Liver (tissue), 9 donors: Measurements from ENCODE around the gene USH1G. TPM values are rescaled to one million over a fixed set of nuclear protein-coding genes. Genes with fewer than 3 reads are reported as not detected.

ENCODE experiments used
- DNase-seq: peaks from one replicate; pipeline ENCODE4 v3.0.0-alpha.2; 2017; ENCODE audit warnings: low spot score
- H3K27ac ChIP-seq, 2 donors: one replicate each; pipeline ENCODE4 v1.7.0; 2013; ENCODE audit warnings: inconsistent platforms in 2 of 2, low read length in 2 of 2, control low read depth in 1 of 2, low read depth in 1 of 2, mild to moderate bottlenecking in 1 of 2
- H3K27me3 ChIP-seq, 4 donors: one replicate each; pipeline versions ENCODE4 v1.6.1 to v1.7.0; 2013; ENCODE audit warnings: low read length in 3 of 4, inconsistent platforms in 1 of 4, mild to moderate bottlenecking in 1 of 4, moderate library complexity in 1 of 4; ENCODE audit not compliant: control insufficient read depth in 4 of 4, insufficient read depth in 4 of 4
- H3K36me3 ChIP-seq, 4 donors: one replicate each; pipeline versions ENCODE4 v1.6.1 to v1.7.0; 2013; ENCODE audit warnings: low read length in 3 of 4, mild to moderate bottlenecking in 3 of 4, low read depth in 1 of 4, moderate library complexity in 1 of 4; ENCODE audit not compliant: control insufficient read depth in 4 of 4, insufficient read depth in 3 of 4
- H3K4me1 ChIP-seq, 4 donors: one replicate each; pipeline versions ENCODE4 v1.6.1 to v1.7.0; 2013; ENCODE audit warnings: low read length in 3 of 4, mild to moderate bottlenecking in 3 of 4, moderate library complexity in 1 of 4; ENCODE audit not compliant: control insufficient read depth in 4 of 4, insufficient read depth in 4 of 4
- H3K4me3 ChIP-seq, 3 donors: one replicate each; pipeline versions ENCODE4 v1.6.1 to v1.7.0; 2013; ENCODE audit warnings: low read length in 3 of 3, control low read depth in 1 of 3, low read depth in 1 of 3, mild to moderate bottlenecking in 1 of 3
- H3K9ac ChIP-seq, 2 donors: one replicate each; pipeline ENCODE4 v1.7.0; 2013; ENCODE audit warnings: low read length in 2 of 2, mild to moderate bottlenecking in 2 of 2, moderate library complexity in 2 of 2, control low read depth in 1 of 2, low read depth in 1 of 2
- H3K9me3 ChIP-seq, 4 donors: one replicate each; pipeline versions ENCODE4 v1.6.1 to v1.7.0; 2013; ENCODE audit warnings: low read length in 3 of 4; ENCODE audit not compliant: control insufficient read depth in 4 of 4
- ATF3 ChIP-seq: IDR thresholded peaks from 2 replicates; pipeline ENCODE4 v1.6.1; 2016; ENCODE audit warnings: antibody characterized with exemption
- CTCF ChIP-seq: fragments of 150-350 bp; IDR thresholded peaks from 2 replicates; pipeline ENCODE4 v1.5.1; 2017; ENCODE audit warnings: improper control_type of control experiment, low read depth, low read length; ENCODE audit not compliant: missing input control
- FOXA1 ChIP-seq: IDR thresholded peaks from 2 replicates; pipeline ENCODE4 v1.6.1; 2016; ENCODE audit warnings: antibody characterized with exemption
- GABPA ChIP-seq, 2 donors: IDR thresholded peaks in 1 of 2; conservative IDR thresholded peaks in 1 of 2; 2 replicates each; pipeline ENCODE4 v1.6.1; 2016; ENCODE audit warnings: antibody characterized with exemption in 2 of 2, mild to moderate bottlenecking in 1 of 2, moderate library complexity in 1 of 2
- HNF4A ChIP-seq, 2 donors: conservative IDR thresholded peaks; 2 replicates each; pipeline ENCODE4 v1.6.1; 2016; ENCODE audit warnings: antibody characterized with exemption in 2 of 2, mild to moderate bottlenecking in 2 of 2
- JUND ChIP-seq, 2 donors: IDR thresholded peaks; 2 replicates each; pipeline ENCODE4 v1.6.1; 2016; ENCODE audit warnings: antibody characterized with exemption in 2 of 2
- MAX ChIP-seq: IDR thresholded peaks from 2 replicates; pipeline ENCODE4 v1.6.1; 2016; ENCODE audit warnings: antibody characterized with exemption
- RAD21 ChIP-seq, 2 donors: IDR thresholded peaks; 2 replicates each; pipeline ENCODE4 v1.6.1; 2016; ENCODE audit warnings: antibody characterized with exemption in 2 of 2, mild to moderate bottlenecking in 2 of 2
- REST ChIP-seq: IDR thresholded peaks from 2 replicates; pipeline ENCODE4 v1.6.1; 2016; ENCODE audit warnings: antibody characterized with exemption, mild to moderate bottlenecking
- RXRA ChIP-seq, 2 donors: IDR thresholded peaks; 2 replicates each; pipeline ENCODE4 v1.6.1; 2017 to 2018; ENCODE audit warnings: antibody characterized with exemption in 2 of 2, mild to moderate bottlenecking in 1 of 2
- SP1 ChIP-seq: IDR thresholded peaks from 2 replicates; pipeline ENCODE4 v1.6.1; 2018; ENCODE audit warnings: antibody characterized with exemption, mild to moderate bottlenecking
- TAF1 ChIP-seq: conservative IDR thresholded peaks from 2 replicates; pipeline ENCODE4 v1.6.1; 2016; ENCODE audit warnings: antibody characterized with exemption, mild to moderate bottlenecking
- YY1 ChIP-seq: IDR thresholded peaks from 2 replicates; pipeline ENCODE4 v1.6.1; 2016; ENCODE audit warnings: antibody characterized with exemption, mild to moderate bottlenecking
- WGBS: extraction: QIAGEN DNeasy Blood & Tissue Kit; methylation state at CpG from one replicate; pipeline ENCODE4 v1.1.7; 2013; 5-methylcytosine and 5-hydroxymethylcytosine counted together
- polyA plus RNA-seq, 2 donors: library from polyadenylated mRNA; stranded (reverse) in 1 of 2; unstranded in 1 of 2; fragments of 200-250 nt in 1 of 2; fragments of >200 nt in 1 of 2; fragmentation: Nextera tagmentation in 1 of 2; extraction: Ambion mirVana in 1 of 2; gene quantifications; one replicate each; pipeline versions ENCODE4 v1.2.1 to v1.2.3, GENCODE V29; 2013 to 2015
- total RNA-seq, 2 donors: library from RNA; depleted of rRNA; stranded (reverse); fragments of >200 nt; gene quantifications; one replicate each; pipeline ENCODE4 v1.2.3, GENCODE V29; 2014
- TF ChIP-seq, protein P1 (sequence below): IDR thresholded peaks from 2 replicates; pipeline ENCODE4 v1.6.1; 2016; ENCODE audit warnings: antibody characterized with exemption
- donor health status: healthy.
- donor health status: healthy.
- donor health status: healthy.
- donor health status: healthy.
- donor health status: healthy.

The USH1G gene
- total and polyA plus RNA-seq, 4 donors = under 0.01 TPM; not detected in 3

DNA sequence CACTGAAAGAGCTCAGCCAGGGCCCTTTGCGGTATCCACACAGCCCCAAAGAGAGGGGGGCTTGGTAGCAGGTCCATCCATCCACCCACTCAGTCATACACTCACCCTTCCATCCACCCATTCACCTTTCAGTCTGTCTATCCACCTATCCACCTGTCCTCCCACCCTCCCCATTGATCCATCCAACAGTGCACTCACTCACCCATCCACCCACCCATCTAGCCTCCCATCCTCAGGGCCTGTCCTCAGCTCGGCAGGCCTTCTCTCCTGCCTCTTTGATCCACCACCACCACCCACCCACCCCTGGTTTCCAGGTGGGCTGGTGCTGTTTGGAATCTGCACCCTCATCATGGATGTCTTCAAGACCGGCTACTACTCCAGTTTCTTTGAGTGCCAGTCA is 2.2 kb upstream of the USH1G start:
- WGBS = 63% methylated on average over 3 of the region's 3 CpGs

DNA sequence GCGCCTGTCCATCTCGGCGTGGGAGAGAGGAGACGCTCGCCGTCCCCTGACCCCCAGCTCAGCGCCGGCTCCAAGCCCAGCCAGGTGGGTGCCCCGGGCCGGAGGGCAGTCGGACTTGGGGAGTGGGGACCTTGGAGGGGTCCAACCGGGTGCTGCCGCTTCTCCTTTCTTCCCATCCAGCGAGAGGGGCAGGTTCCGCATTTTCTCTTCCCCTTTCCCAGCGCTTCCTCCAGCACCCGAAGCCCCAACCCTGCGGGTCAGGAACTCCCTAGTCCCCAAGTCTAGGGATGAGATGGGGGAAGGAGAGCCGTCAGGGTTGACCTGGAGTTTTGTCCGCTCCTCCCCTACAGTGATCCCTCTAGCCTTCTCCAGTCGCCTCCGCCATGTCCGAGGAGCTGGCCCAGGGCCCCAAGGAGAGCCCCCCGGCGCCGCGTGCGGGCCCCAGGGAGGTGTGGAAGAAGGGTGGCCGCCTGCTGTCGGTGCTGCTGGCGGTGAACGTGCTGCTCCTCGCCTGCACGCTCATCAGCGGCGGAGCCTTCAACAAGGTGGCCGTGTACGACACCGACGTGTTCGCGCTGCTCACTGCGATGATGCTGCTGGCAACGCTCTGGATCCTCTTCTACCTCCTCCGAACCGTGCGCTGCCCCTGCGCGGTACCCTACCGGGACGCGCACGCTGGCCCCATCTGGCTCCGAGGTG is 1.3 kb upstream of the USH1G start, which contains the start of gene OTOP2:
Gene OTOP2, plus strand, starts transcription at position 24 of the 699 bp plus-strand sequence. Its CDS starts 360 bp downstream, at position 384.
- no peak for DNase-seq
- Histone ChIP-seq H3K9me3 (no peaks in the 10 kb centered on the region), H3K4me1 (peaks cover 2 to 8% (median 6%) of the 10 kb centered on the region in 4 donors), H3K36me3 (no peaks in the 10 kb centered on the region), H3K9ac (no peak within 1 kb of the TSS), H3K27ac (no peak within 1 kb of the TSS), H3K4me3 (peak within 1 kb of the TSS in 1 of 3 donors; percentile 32), H3K27me3 (peaks cover 2 to 12% (median 5%) of the 10 kb centered on the region in 4 donors)
- WGBS = 6% methylated on average over 54 of the region's 54 CpGs
- TF ChIP-seq FOXA1 (no peak), HNF4A (conservative IDR thresholded peaks at IDR 0.05) (no peak), CTCF (no peak), YY1 (no peak)
- TF ChIP-seq, protein P1, sequence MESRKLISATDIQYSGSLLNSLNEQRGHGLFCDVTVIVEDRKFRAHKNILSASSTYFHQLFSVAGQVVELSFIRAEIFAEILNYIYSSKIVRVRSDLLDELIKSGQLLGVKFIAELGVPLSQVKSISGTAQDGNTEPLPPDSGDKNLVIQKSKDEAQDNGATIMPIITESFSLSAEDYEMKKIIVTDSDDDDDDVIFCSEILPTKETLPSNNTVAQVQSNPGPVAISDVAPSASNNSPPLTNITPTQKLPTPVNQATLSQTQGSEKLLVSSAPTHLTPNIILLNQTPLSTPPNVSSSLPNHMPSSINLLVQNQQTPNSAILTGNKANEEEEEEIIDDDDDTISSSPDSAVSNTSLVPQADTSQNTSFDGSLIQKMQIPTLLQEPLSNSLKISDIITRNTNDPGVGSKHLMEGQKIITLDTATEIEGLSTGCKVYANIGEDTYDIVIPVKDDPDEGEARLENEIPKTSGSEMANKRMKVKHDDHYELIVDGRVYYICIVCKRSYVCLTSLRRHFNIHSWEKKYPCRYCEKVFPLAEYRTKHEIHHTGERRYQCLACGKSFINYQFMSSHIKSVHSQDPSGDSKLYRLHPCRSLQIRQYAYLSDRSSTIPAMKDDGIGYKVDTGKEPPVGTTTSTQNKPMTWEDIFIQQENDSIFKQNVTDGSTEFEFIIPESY = no peak

More for the DNA sequence above, 2.2 kb upstream of the USH1G start:
- H3K36me3 ChIP-seq = no peaks in the 10 kb centered on the region
- no peak for DNase-seq
- TF ChIP-seq SP1 (no peak), ATF3 (no peak), REST (no peak), TAF1 (no peak), JUND (IDR thresholded peaks at IDR 0.05) (no peak), RXRA (IDR thresholded peaks at IDR 0.05) (no peak), GABPA (IDR thresholded peaks at IDR 0.05 in 1 of 2, conservative IDR thresholded peaks at IDR 0.05 in 1 of 2) (no peak), MAX (no peak), FOXA1 (no peak), HNF4A (conservative IDR thresholded peaks at IDR 0.05) (no peak), RAD21 (IDR thresholded peaks at IDR 0.05) (no peak)
- TF ChIP-seq, protein P1 = no peak
- peaks cover 0 to 12% (median 5%) of the 10 kb centered on the region in 4 donors for H3K27me3 ChIP-seq
- H3K27ac ChIP-seq = no peak overlapping the region
- H3K9ac ChIP-seq = no peak overlapping the region
- H3K4me3 ChIP-seq = no peak overlapping the region
- H3K9me3 ChIP-seq = no peaks in the 10 kb centered on the region
- H3K4me1 ChIP-seq = peaks cover 2 to 8% (median 6%) of the 10 kb centered on the region in 4 donors
